GOT3 (cell line): ENCODE data around the gene ZNF761.
"Not testable (repeated sequence)": the region's sequence is repeated elsewhere in the genome, so short reads cannot be mapped to it uniquely, and the experiment has no call there.

Experiments used
- DNase-seq: peaks from one replicate; lab custom pipeline; 2025; ENCODE audit warnings: mixed read lengths; lab: John Stamatoyannopoulos, UW

The ZNF761 gene

DNA sequence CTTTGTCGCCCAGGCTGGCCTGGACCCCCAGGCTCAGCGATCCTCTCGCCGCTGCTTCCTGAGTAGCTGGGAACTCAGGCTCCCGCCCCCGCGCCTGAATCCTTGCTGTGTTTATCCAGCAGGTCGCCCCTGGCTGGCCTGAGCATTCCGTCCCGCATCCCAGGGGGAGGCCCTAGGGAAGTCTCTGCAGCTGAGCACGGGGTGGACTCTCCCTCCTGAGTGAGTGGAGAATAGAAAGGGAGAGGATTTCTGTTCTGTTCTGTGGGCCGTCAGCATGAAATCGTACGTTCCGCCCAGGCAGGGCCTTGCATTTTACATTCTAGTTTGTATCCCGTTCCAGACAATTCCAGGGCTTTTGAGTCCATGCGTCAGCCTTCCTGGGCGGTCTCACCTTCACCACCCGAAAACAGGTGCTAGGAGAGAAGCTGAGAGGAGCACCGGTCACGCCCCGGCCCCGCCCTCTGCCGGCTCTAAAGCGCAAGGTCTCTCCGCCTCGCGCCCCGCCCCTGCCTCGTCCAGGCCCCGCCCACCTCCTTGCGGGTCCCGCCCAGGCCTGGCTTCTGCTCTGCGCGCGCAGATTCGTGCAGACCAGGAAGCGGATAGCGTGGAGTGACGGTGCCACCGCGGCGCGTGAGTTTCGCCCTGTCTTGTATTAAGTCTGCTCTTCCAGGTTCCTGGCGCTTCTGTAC lies at the start of gene ZNF761:
Gene ZNF761, plus strand, starts transcription at position 586 of the 689 bp plus-strand sequence. CDS start 15,285 bp downstream, outside the sequence.
- peak; percentile 56 for DNase-seq

- DNase-seq: no peak
These were observed 43.6 kb upstream of the ZNF761 start for GRCh38 chr19:53388168-53388567.

DNA sequence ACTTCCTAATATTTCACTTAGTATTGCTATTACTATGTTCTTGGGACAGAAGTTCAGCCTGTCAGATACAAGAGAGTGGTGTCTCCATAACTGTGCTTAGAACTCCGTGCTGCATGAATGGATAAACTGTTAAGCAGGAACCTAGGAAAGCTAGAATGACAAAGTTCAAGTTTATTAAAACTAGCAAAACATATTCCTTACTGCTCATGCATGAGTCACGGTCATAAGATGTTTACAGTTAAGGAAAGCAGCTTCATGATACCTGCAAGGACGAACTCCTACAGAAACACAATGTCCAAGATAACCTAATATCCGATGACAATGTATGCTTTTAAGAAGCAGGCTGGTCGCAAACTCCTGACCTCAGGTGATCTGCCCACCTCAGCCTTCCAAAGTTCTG lies 42.9 kb upstream of the ZNF761 start:
- DNase-seq: no peak

- no peak for DNase-seq
These were observed 42.2 kb upstream of the ZNF761 start for GRCh38 chr19:53389571-53389970.

GRCh38 chr19:53389978-53390377 lies 41.8 kb upstream of the ZNF761 start:
- no peak for DNase-seq

GRCh38 chr19:53394522-53394973 lies 37.2 kb upstream of the ZNF761 start:
- DNase-seq: no peak

- peak; percentile 69 for DNase-seq
These were observed 36.6 kb upstream of the ZNF761 start, which contains the start of gene ZNF765 for GRCh38 chr19:53394974-53395839. ZNF765 (plus strand) TSS chr19:53395149; CDS start chr19:53398016, 2,867 bp downstream.

DNA sequence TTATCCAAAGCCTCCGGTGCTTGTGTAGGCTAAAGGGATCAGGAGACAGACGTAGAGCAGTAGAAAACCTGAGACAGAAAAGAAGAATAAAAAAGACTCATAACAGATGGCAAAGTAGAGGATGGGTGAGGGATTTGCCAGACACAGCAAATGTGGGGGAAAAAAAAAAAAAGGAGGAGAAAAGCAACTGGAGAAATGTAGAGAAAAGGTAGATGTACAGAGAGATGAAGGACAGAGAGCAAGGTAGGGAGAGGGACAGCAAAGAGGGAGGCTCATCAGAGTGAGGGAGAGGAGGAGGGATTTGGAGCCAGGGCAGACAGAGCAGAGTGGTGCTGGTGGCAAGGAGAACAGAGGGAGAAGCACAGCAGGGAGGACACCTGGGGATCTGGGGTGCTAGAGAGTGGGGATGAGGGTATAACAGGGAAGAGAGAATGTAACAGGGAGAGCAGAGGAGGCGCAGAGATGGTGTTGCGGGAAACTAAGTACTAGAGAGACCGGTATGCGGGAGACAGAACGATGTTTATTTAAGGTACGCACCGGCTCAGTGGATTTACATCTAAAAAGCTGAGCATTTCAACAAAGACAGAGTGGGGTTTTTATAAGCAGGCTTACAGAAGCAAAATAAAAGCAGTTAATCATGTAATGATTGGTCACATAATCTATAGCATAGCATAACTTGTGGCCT lies 35.8 kb upstream of the ZNF761 start:
- DNase-seq: not testable (repeated sequence)

DNA sequence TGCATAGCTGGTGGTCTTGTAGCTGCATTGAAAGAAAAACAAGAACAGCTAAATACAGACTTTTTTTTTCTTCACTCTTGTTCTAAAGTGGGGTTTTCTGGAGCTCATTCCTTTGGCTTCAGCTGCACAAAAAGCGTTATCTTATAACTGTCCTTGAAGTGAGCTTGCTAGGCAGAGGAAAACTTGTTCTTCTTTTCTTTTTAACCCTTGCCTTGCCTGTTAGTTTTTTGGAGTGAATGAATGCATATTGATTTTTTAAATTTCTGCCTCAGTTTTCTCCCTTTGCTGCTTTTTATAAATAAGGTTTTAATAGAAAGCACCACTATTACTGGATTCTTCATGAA lies 35.3 kb upstream of the ZNF761 start:
- no peak for DNase-seq

GRCh38 chr19:53397918-53398317 lies 33.9 kb upstream of the ZNF761 start:
- DNase-seq: not testable (repeated sequence)

- no peak for DNase-seq
These were observed 22.1 kb upstream of the ZNF761 start for GRCh38 chr19:53409505-53410204.

- DNase-seq: not testable (repeated sequence)
These were observed 11.1 kb upstream of the ZNF761 start for GRCh38 chr19:53420520-53421315.

GRCh38 chr19:53422551-53422950 lies 9.2 kb upstream of the ZNF761 start:
- no peak for DNase-seq

DNA sequence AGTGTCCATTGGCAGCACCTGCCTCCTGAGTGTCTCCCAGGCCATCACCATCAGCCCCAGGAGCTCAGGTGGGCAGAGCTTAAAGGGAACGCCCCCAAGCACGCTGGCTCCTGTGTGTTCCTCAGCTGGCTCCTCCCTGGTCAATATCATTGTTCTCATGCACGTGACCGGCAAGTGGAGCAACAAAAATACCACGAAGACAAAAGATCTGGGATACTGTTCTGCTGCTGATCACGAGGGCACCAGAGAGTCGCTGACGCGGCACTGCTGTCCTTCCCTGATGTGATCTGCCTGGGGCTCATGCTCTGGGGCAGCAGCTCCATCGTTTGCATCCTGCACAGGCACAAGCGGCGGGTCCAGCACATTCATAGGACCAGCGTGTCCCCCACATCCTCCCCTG lies 8.7 kb upstream of the ZNF761 start:
- DNase-seq: not testable (repeated sequence)

DNA sequence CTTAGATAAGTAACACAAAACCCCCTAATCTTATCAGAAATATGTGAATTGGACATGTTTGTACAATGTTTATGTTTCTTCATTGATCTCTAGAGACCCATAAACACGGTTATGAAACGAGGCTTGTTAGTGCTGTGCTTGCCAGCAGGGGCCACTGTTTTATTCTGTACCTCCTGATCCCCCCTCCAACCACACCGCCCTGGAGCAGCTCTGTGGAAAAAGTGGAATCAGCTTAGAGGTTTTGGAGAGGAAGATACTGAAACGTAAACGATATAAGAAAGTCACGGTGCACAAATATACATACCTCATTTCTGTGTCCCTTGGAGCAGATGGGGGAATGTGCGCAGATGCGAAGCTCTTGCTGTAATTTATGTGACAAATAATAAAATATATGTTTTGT lies 8.1 kb upstream of the ZNF761 start:
- DNase-seq: not testable (repeated sequence)

DNA sequence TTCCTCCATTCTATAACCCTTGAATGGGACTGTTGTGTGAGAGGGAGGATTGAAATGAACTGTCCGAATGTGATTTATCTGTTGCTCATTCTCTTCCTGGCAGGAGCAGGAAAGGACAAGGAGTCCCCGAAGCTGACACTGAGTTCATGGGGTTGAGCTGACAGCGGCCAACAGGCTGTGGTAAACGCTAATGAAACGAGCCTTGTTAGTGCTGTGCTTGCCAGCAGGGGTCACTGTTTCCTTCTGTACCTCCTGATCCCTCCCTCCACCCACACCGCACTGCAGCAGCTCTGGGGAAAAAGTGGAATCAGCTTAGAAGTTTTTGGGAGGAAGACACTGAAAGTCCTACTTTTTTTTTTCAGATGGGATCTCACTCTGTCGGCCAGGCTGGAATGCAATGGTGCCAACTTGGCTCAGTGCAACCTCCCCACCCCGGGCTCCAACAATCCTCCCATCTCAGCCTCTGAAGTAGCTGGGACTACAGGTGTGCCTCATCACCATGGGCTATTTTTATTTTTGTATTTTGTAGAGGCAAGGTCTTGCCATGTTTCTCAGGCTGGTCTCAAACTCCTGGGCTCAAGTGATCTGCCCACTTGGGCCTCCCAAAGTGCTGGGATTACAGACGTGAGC lies 6.7 kb upstream of the ZNF761 start:
- DNase-seq: no peak

- no peak for DNase-seq
These were observed 391 bp downstream of the ZNF761 start for GRCh38 chr19:53432088-53432661.

GRCh38 chr19:53443809-53444208 lies 12.0 kb downstream of the ZNF761 start:
- not testable (repeated sequence) for DNase-seq

- not testable (repeated sequence) for DNase-seq
These were observed 15.4 kb downstream of the ZNF761 start for GRCh38 chr19:53447196-53447595.

DNA sequence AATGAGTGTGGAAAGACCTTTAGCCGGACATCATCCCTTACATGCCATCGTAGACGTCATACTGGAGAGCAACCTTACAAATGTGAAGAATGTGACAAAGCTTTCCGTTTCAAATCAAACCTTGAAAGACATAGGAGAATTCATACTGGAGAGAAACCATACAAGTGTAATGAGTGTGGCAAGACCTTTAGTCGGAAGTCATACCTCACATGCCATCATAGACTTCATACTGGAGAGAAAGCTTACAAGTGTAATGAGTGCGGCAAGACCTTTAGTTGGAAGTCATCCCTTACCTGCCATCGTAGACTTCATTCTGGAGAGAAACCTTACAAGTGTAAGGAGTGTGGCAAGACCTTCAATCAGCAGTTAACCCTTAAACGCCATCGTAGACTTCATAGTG lies 24.0 kb downstream of the ZNF761 start:
- DNase-seq: no peak
